HG03135 (cell line): Measurements from ENCODE around the gene VANGL2.

Experiments used
- ATAC-seq: cut with Tn5 transposase; IDR thresholded peaks from one replicate; pipeline ENCODE4 v1.9.1; 2021; ENCODE audit warnings: mild to moderate bottlenecking, moderate library complexity; ENCODE audit not compliant: unreplicated experiment

VANGL2 gene

GRCh38 chr1:160404094-160404493, 3.7 kb downstream of the VANGL2 start:
- ATAC-seq: no peak

GRCh38 chr1:160405331-160405877, 5.0 kb downstream of the VANGL2 start:
- ATAC-seq: no peak

- ATAC-seq: no peak
These were observed 6.0 kb downstream of the VANGL2 start for GRCh38 chr1:160406131-160406968.

- ATAC-seq: no peak
These were observed 7.8 kb downstream of the VANGL2 start for GRCh38 chr1:160407839-160408801.

- no peak for ATAC-seq
These were observed 8.5 kb downstream of the VANGL2 start for GRCh38 chr1:160408864-160409263.

- no peak for ATAC-seq
These were observed 9.1 kb downstream of the VANGL2 start for GRCh38 chr1:160409486-160409885.

- ATAC-seq: no peak
These were observed 10.1 kb downstream of the VANGL2 start for GRCh38 chr1:160410406-160411005.

- no peak for ATAC-seq
These were observed 11.1 kb downstream of the VANGL2 start for GRCh38 chr1:160411271-160412027.

GRCh38 chr1:160412028-160412362, 11.6 kb downstream of the VANGL2 start:
- ATAC-seq: no peak

- ATAC-seq: no peak
These were observed 13.4 kb downstream of the VANGL2 start for GRCh38 chr1:160413716-160414115.

- no peak for ATAC-seq
These were observed 14.5 kb downstream of the VANGL2 start for GRCh38 chr1:160414881-160415280.

- no peak for ATAC-seq
These were observed 15.4 kb downstream of the VANGL2 start for GRCh38 chr1:160415696-160416290.

GRCh38 chr1:160416369-160416768, 16.0 kb downstream of the VANGL2 start:
- ATAC-seq: no peak

GRCh38 chr1:160418483-160418882, 18.1 kb downstream of the VANGL2 start:
- no peak for ATAC-seq

- ATAC-seq: no peak
These were observed 18.9 kb downstream of the VANGL2 start for GRCh38 chr1:160419150-160419837.

- ATAC-seq: no peak
These were observed 19.4 kb downstream of the VANGL2 start for GRCh38 chr1:160419838-160420169.

- ATAC-seq: no peak
These were observed 20.8 kb downstream of the VANGL2 start for GRCh38 chr1:160420881-160421842.

GRCh38 chr1:160421881-160422280, 21.5 kb downstream of the VANGL2 start:
- ATAC-seq: no peak
